Mesothelial cell of epicardium (in vitro differentiated cells): ENCODE results near the gene TPK1. TPM values are rescaled to one million over a fixed set of nuclear protein-coding genes. Genes with fewer than 3 reads are reported as not detected.
A peak's percentile ranks its signal among the peaks of the same experiment; 100 is the strongest.

Source experiments
- DNase-seq, 2 experiments: peaks; one replicate each; pipeline ENCODE4 v3.0.0; 2021; ENCODE audit warnings: low spot score in 2 of 2; ENCODE audit not compliant: unreplicated experiment in 2 of 2
- H3K27ac Mint-ChIP-seq: 2 replicates; pipeline ENCODE4 v1.8.0; 2021; ENCODE audit warnings: mixed read lengths
- H3K27me3 Mint-ChIP-seq: 2 replicates; pipeline ENCODE4 v1.8.0; 2021; ENCODE audit warnings: low read depth, mixed read lengths
- H3K36me3 Mint-ChIP-seq: 2 replicates; pipeline ENCODE4 v1.8.0; 2021; ENCODE audit warnings: mixed read lengths
- H3K4me1 Mint-ChIP-seq: 2 replicates; pipeline ENCODE4 v1.8.0; 2021; ENCODE audit warnings: mixed read lengths
- H3K4me3 Mint-ChIP-seq: 2 replicates; pipeline ENCODE4 v1.8.0; 2021; ENCODE audit warnings: mild to moderate bottlenecking, moderate library complexity, mixed read lengths
- H3K9me3 Mint-ChIP-seq: 2 replicates; pipeline ENCODE4 v1.8.0; 2021; ENCODE audit warnings: mixed read lengths
- CTCF ChIP-seq: fragments of 200-600 bp; sonication (generic); IDR thresholded peaks from one replicate; pipeline ENCODE4 v1.5.0; 2021; ENCODE audit warnings: antibody characterized with exemption; ENCODE audit not compliant: unreplicated experiment
- total RNA-seq: library from RNA; stranded (reverse); gene quantifications from 3 replicates; pipeline ENCODE4 v1.2.1, GENCODE V29; 2021

TPK1 gene
- total RNA-seq: 3.3 to 3.9 TPM (median 3.4 TPM) in 3 replicates

GRCh38 chr7:144835652-144836544 lies at the start of gene TPK1:
Gene TPK1 (minus strand): TSS chr7:144836053. CDS start chr7:144835602, 451 bp downstream.
- no peak for TF ChIP-seq CTCF
- Mint-ChIP-seq H3K4me3 (peak within 1 kb of the TSS; percentile 90), H3K27ac (peak within 1 kb of the TSS; percentile 97), H3K4me1 (peaks cover 2% of the 10 kb centered on the region), H3K9me3 (peaks cover 36% of the 10 kb centered on the region), H3K27me3 (peaks cover 6% of the 10 kb centered on the region), H3K36me3 (peaks cover 4% of the 10 kb centered on the region)
- peak; percentile 73 to 85 for DNase-seq

GRCh38 chr7:144885478-144885877 lies 49.6 kb upstream of the TPK1 start:
- Mint-ChIP-seq H3K9me3 (peaks cover 2% of the 10 kb centered on the region), H3K4me1 (peaks cover 11% of the 10 kb centered on the region), H3K4me3 (no peak overlapping the region), H3K27ac (peak overlapping the region; percentile 32), H3K27me3 (no peaks in the 10 kb centered on the region), H3K36me3 (no peaks in the 10 kb centered on the region)
- no peak for DNase-seq
- no peak for TF ChIP-seq CTCF

GRCh38 chr7:144884896-144885295 lies 49.0 kb upstream of the TPK1 start:
- Mint-ChIP-seq H3K4me1 (peaks cover 11% of the 10 kb centered on the region), H3K4me3 (no peak overlapping the region), H3K27me3 (no peaks in the 10 kb centered on the region), H3K27ac (no peak overlapping the region), H3K36me3 (no peaks in the 10 kb centered on the region), H3K9me3 (no peaks in the 10 kb centered on the region)
- TF ChIP-seq CTCF: no peak
- no peak for DNase-seq

GRCh38 chr7:144873316-144873845 lies 37.5 kb upstream of the TPK1 start:
- no peaks in the 10 kb centered on the region for H3K9me3 Mint-ChIP-seq
- H3K36me3 Mint-ChIP-seq: no peaks in the 10 kb centered on the region
- no peak for TF ChIP-seq CTCF
- no peak for DNase-seq
- H3K4me3 Mint-ChIP-seq: no peak overlapping the region
- H3K4me1 Mint-ChIP-seq: no peaks in the 10 kb centered on the region
- H3K27me3 Mint-ChIP-seq: no peaks in the 10 kb centered on the region
- no peak overlapping the region for H3K27ac Mint-ChIP-seq

- H3K27ac Mint-ChIP-seq: no peak overlapping the region
- DNase-seq: no peak
- H3K4me1 Mint-ChIP-seq: no peaks in the 10 kb centered on the region
- no peaks in the 10 kb centered on the region for H3K36me3 Mint-ChIP-seq
- no peaks in the 10 kb centered on the region for H3K9me3 Mint-ChIP-seq
- H3K27me3 Mint-ChIP-seq: peaks cover 14% of the 10 kb centered on the region
- no peak overlapping the region for H3K4me3 Mint-ChIP-seq
- no peak for TF ChIP-seq CTCF
Measured at GRCh38 chr7:144869082-144869481, 33.2 kb upstream of the TPK1 start.
